HEK293 (cell line): Measurements from ENCODE around the gene GABRD.

Experiments used
- CTCF ChIA-PET: fragments of 350-600 bp; formaldehyde crosslinking; extraction: SDS; loops from one replicate; lab custom pipeline; 2021; ENCODE audit warnings: antibody characterized with exemption; lab: Yijun Ruan, JAX
- POLR2A ChIA-PET: fragments of 300-600 bp; formaldehyde crosslinking; extraction: SDS; loops from one replicate; lab custom pipeline; 2020; ENCODE audit warnings: antibody characterized with exemption, inconsistent platforms; lab: Yijun Ruan, JAX
- H3K27ac ChIP-seq: fragments of 200-500 bp; sonication (Bioruptor generic); 2 replicates; pipeline ENCODE4 v1.5.1; 2014; ENCODE audit warnings: low read depth, low read length, control low read depth, inconsistent platforms; ENCODE audit errors: extremely low read depth
- H3K36me3 ChIP-seq, 2 experiments: fragments of 200-500 bp in 1 of 2; sonication (Bioruptor generic) in 1 of 2; 1 replicate in 1 of 2; 2 replicates in 1 of 2; pipeline ENCODE4 v1.5.1; 2014 to 2017; ENCODE audit warnings: inconsistent platforms in 2 of 2, low read length in 2 of 2; ENCODE audit not compliant: control insufficient read depth in 2 of 2, insufficient read depth in 1 of 2
- H3K4me1 ChIP-seq: fragments of 200-500 bp; sonication (Bioruptor generic); 2 replicates; pipeline ENCODE4 v1.5.1; 2014; ENCODE audit warnings: mild to moderate bottlenecking, low read length, inconsistent platforms; ENCODE audit not compliant: control insufficient read depth, insufficient read depth
- H3K4me3 ChIP-seq: 2 replicates; pipeline ENCODE4 v1.5.1; 2011; ENCODE audit warnings: low read depth, mild to moderate bottlenecking, control low read depth, low read length, moderate library complexity
- H3K9me3 ChIP-seq: fragments of 200-500 bp; sonication (Bioruptor generic); 2 replicates; pipeline ENCODE4 v1.5.1; 2014; ENCODE audit warnings: low read depth, low read length, inconsistent platforms; ENCODE audit not compliant: control insufficient read depth, insufficient read depth
- BCL11A ChIP-seq: fragments of 450-650 bp; formaldehyde crosslinking; IDR thresholded peaks from 2 replicates; pipeline ENCODE4 v1.5.1; 2016; ENCODE audit warnings: low read depth, missing biosample characterization, missing genetic modification characterization
- BCL11B ChIP-seq: fragments of 450-650 bp; formaldehyde crosslinking; IDR thresholded peaks from 2 replicates; pipeline ENCODE4 v1.5.1; 2016; ENCODE audit warnings: low read depth, missing biosample characterization, missing genetic modification characterization
- GLIS1 ChIP-seq: fragments of 450-650 bp; formaldehyde crosslinking; IDR thresholded peaks from 2 replicates; pipeline ENCODE4 v1.5.1; 2016; ENCODE audit warnings: missing biosample characterization, missing genetic modification characterization
- KLF8 ChIP-seq: fragments of 450-650 bp; formaldehyde crosslinking; IDR thresholded peaks from 2 replicates; pipeline ENCODE4 v1.5.1; 2016; ENCODE audit warnings: missing biosample characterization, missing genetic modification characterization
- SETDB1 ChIP-seq: IDR thresholded peaks from one replicate; pipeline ENCODE4 v1.6.1; 2017; ENCODE audit warnings: mild to moderate bottlenecking, low read length, moderate library complexity, mixed read lengths; ENCODE audit not compliant: insufficient read length
- TRIM28 ChIP-seq: IDR thresholded peaks from 2 replicates; pipeline ENCODE4 v1.6.1; 2011; ENCODE audit warnings: low read length, control low read depth, borderline replicate concordance
- ZFHX2 ChIP-seq: fragments of 450-650 bp; formaldehyde crosslinking; conservative IDR thresholded peaks from 2 replicates; pipeline ENCODE4 v1.5.1; 2016; ENCODE audit warnings: missing biosample characterization, missing genetic modification characterization
- ZNF175 ChIP-seq: fragments of 450-650 bp; formaldehyde crosslinking; IDR thresholded peaks from 2 replicates; pipeline ENCODE4 v1.5.1; 2016; ENCODE audit warnings: missing biosample characterization, missing genetic modification characterization
- ZNF529 ChIP-seq: fragments of 450-650 bp; formaldehyde crosslinking; IDR thresholded peaks from 2 replicates; pipeline ENCODE4 v1.5.1; 2017; ENCODE audit warnings: missing genetic modification characterization, missing biosample characterization; ENCODE audit not compliant: insufficient replicate concordance
- ZNF585B ChIP-seq: fragments of 450-650 bp; formaldehyde crosslinking; IDR thresholded peaks from 2 replicates; pipeline ENCODE4 v1.5.1; 2016; ENCODE audit warnings: missing biosample characterization, missing genetic modification characterization
- ZNF658 ChIP-seq: fragments of 450-650 bp; formaldehyde crosslinking; IDR thresholded peaks from 2 replicates; pipeline ENCODE4; 2016; ENCODE audit warnings: missing biosample characterization, missing genetic modification characterization
- TF ChIP-seq, protein P1 (sequence below): fragments of 450-650 bp; formaldehyde crosslinking; IDR thresholded peaks from 2 replicates; pipeline ENCODE4 v1.5.1; 2017; ENCODE audit warnings: missing biosample characterization, mild to moderate bottlenecking, missing genetic modification characterization, moderate library complexity
- TF ChIP-seq, protein P2 (sequence below): fragments of 450-650 bp; formaldehyde crosslinking; IDR thresholded peaks from 2 replicates; pipeline ENCODE4 v1.5.1; 2016; ENCODE audit warnings: missing biosample characterization, missing genetic modification characterization

GABRD gene

DNA sequence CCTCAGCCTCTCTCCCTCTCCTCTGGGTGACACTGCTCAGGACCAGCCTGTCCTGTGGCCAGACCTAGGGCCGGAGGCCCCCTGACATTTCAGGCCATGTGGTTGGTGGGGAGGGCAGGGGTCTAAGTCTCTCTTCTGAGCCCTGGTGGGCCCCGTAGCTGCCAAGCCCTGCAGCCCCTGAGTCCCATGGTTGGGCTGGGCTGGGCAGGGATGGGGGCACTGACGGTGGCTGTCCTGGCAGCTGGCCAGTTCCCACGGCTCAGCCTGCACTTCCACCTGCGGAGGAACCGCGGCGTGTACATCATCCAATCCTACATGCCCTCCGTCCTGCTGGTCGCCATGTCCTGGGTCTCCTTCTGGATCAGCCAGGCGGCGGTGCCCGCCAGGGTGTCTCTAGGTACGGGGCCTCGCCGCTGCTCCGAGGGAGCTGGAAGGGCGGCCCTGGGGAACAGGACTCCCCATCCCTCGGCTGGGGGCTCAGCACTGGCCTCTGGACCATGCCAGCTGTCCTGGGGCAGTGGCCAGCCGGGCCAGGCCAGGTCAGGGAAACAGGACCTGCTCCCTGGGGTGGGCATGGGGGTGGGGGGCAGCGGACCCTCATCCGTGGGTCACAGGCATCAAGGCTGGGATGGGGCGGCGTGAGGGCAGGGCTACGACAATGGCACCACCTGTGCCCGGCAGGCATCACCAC, 9.9 kb downstream of the GABRD start:
- TF ChIP-seq SETDB1: no peak
- TF ChIP-seq ZNF175 (tag by site-specific recombination): no peak
- TF ChIP-seq ZNF585B (tag by site-specific recombination): no peak
- no peak for TF ChIP-seq GLIS1 (tag by site-specific recombination)
- no peak for TF ChIP-seq ZNF529
- no peak for TF ChIP-seq KLF8
- TF ChIP-seq, protein P1, sequence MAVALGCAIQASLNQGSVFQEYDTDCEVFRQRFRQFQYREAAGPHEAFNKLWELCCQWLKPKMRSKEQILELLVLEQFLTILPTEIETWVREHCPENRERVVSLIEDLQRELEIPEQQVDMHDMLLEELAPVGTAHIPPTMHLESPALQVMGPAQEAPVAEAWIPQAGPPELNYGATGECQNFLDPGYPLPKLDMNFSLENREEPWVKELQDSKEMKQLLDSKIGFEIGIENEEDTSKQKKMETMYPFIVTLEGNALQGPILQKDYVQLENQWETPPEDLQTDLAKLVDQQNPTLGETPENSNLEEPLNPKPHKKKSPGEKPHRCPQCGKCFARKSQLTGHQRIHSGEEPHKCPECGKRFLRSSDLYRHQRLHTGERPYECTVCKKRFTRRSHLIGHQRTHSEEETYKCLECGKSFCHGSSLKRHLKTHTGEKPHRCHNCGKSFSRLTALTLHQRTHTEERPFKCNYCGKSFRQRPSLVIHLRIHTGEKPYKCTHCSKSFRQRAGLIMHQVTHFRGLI: peak; percentile 87
- no peak for TF ChIP-seq TRIM28
- TF ChIP-seq, all 188 proteins: peak for 1
- H3K9me3 ChIP-seq: no peaks in the 10 kb centered on the region
- H3K27ac ChIP-seq: no peak overlapping the region
- POLR2A ChIA-PET: interaction anchor here (0.6 kb wide), 1 partner anchor 10 kb away, joined by 4 read pairs; the partner anchor contains the start of gene GABRD
- no peaks in the 10 kb centered on the region for H3K4me1 ChIP-seq
- no peaks in the 10 kb centered on the region for H3K36me3 ChIP-seq
- no peak overlapping the region for H3K4me3 ChIP-seq
- CTCF ChIA-PET: interaction anchor here (0.5 to 0.6 kb wide), 2 partner anchors 24 to 1312 kb away, joined by 3 to 4 read pairs; no protein-coding TSS in a partner anchor

DNA sequence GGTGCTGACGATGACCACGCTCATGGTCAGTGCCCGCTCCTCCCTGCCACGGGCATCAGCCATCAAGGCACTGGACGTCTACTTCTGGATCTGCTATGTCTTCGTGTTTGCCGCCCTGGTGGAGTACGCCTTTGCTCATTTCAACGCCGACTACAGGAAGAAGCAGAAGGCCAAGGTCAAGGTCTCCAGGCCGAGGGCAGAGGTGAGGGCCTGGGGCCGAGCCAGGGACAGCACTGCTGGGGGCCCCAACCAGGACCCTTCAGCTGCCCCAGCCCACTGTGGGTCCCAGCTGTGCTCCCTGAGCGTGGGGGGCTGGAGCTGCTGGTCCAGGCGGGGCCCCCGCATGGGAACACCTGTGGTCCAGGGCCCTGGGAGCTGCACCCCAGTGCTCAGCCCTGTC, 10.4 kb downstream of the GABRD start:
- ChIA-PET POLR2A (interaction anchor here (0.6 kb wide), 1 partner anchor 11 kb away, joined by 4 read pairs; the partner anchor contains the start of gene GABRD), CTCF (interaction anchor here (4.1 kb wide), 1 partner anchor 16 kb away, joined by 35 read pairs; no protein-coding TSS in a partner anchor)
- no peaks in the 10 kb centered on the region for H3K4me1 ChIP-seq
- H3K9me3 ChIP-seq: no peaks in the 10 kb centered on the region
- peak; percentile 63; the same call in 1 of the 2 replicates for TF ChIP-seq BCL11A
- TF ChIP-seq BCL11B (tag by site-specific recombination): peak; percentile 84
- TF ChIP-seq, protein P2, sequence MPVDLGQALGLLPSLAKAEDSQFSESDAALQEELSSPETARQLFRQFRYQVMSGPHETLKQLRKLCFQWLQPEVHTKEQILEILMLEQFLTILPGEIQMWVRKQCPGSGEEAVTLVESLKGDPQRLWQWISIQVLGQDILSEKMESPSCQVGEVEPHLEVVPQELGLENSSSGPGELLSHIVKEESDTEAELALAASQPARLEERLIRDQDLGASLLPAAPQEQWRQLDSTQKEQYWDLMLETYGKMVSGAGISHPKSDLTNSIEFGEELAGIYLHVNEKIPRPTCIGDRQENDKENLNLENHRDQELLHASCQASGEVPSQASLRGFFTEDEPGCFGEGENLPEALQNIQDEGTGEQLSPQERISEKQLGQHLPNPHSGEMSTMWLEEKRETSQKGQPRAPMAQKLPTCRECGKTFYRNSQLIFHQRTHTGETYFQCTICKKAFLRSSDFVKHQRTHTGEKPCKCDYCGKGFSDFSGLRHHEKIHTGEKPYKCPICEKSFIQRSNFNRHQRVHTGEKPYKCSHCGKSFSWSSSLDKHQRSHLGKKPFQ (tag by site-specific recombination): no peak
- no peak overlapping the region for H3K27ac ChIP-seq
- no peaks in the 10 kb centered on the region for H3K36me3 ChIP-seq
- H3K4me3 ChIP-seq: no peak overlapping the region

DNA sequence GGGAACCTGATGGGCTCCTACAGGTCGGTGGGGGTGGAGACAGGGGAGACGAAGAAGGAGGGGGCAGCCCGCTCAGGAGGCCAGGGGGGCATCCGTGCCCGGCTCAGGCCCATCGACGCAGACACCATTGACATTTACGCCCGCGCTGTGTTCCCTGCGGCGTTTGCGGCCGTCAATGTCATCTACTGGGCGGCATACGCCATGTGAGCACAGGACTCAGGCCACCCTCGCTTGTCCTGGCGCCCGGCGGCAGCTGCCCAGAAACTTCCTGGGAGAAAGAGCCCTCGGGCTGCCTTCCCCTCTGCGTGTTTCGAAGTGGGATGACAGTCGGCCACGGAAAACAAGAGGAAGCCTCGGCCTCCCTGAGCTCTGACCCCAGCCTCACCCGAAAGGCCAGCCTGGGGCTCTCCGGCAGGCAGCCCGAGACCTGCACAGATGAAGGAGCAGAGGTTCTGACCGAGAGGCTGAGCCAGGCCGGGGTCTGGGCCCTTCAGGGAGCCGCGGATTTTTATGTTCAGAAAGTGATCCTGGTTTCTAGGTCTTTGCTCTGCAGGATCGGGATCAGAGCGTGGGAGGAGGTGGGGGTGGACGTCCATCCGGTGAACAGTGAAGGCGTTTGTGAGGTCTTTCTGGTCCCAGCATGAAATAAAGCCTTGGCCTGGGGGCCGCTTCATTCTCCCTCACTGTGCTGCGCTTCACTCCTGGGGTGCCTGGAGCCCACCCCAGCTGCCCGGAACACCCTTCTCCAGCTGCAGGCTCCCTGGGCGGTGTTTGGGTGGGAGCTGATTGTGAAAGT, 11.1 kb downstream of the GABRD start:
- TF ChIP-seq ZFHX2 (tag by site-specific recombination): peak; percentile 23; the same call in 1 of the 2 replicates
- TF ChIP-seq ZNF658 (tag by site-specific recombination): no peak
- no peak overlapping the region for H3K27ac ChIP-seq
- CTCF ChIA-PET: interaction anchor here (4.1 kb wide), 1 partner anchor 15 kb away, joined by 35 read pairs; no protein-coding TSS in a partner anchor
- POLR2A ChIA-PET: no interaction called here
- H3K4me1 ChIP-seq: no peaks in the 10 kb centered on the region
- no peak overlapping the region for H3K4me3 ChIP-seq
- H3K9me3 ChIP-seq: no peaks in the 10 kb centered on the region
- H3K36me3 ChIP-seq: no peaks in the 10 kb centered on the region
